GM12864 (cell line): Measurements from ENCODE around the gene NUDT8.
"Not testable (repeated sequence)": the region's sequence is repeated elsewhere in the genome, so short reads cannot be mapped to it uniquely, and the experiment has no call there.

Experiments
- DNase-seq: peaks from one replicate; pipeline ENCODE4 v3.0.0-alpha.2; 2011; ENCODE audit warnings: low read depth
- H3K4me3 ChIP-seq: 2 replicates; pipeline ENCODE4 v1.5.1; 2011; ENCODE audit warnings: mild to moderate bottlenecking, low read depth, low read length, control low read depth
- TF ChIP-seq, protein P1 (sequence below): IDR thresholded peaks from 2 replicates; pipeline ENCODE4 v1.5.1; 2011; ENCODE audit warnings: low read depth, mild to moderate bottlenecking, moderate library complexity, low read length, control low read depth, inconsistent platforms; ENCODE audit errors: missing control alignments

NUDT8 gene

DNA sequence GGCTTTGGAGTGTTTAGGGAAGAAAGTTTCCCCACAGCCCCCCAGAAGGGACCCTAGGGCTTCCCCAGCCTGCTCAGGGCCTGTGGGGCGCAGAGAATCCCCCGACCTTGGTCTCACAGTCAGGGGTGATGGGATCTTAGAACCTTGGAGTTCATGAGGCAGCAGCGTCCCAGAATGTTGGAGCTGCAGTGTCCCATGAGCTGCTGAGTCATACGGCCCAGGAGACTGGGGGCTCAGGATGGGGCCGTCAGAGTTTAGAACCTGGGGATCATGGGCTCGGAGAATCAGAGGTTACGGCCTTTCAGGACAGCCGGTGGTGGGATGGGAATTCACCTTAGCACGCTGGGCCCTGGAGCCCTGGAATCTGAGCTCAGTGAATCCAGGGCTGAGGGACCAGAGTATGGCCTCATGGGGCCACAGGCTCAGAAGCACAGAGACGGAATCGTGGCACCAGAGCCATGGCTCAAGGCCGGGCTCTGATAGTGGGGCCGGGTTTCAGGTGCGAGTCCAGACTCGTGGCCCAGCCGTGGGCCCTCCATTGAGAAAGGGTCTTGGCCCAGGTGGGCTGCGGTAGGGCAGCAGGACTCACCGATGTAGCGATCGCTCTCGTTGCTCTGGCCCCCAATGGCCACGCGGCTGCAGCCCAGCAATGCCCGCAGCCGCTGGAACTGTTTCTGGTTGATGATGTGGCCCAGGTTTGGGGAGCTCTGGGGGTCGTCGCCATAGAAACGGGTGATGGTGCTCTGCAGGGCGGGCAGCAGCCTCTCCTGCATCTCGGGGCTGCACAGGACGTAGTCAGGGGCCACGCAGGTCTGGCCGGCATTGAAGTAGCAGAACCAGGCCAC, 35.2 kb upstream of the NUDT8 start:
- TF ChIP-seq, protein P1, sequence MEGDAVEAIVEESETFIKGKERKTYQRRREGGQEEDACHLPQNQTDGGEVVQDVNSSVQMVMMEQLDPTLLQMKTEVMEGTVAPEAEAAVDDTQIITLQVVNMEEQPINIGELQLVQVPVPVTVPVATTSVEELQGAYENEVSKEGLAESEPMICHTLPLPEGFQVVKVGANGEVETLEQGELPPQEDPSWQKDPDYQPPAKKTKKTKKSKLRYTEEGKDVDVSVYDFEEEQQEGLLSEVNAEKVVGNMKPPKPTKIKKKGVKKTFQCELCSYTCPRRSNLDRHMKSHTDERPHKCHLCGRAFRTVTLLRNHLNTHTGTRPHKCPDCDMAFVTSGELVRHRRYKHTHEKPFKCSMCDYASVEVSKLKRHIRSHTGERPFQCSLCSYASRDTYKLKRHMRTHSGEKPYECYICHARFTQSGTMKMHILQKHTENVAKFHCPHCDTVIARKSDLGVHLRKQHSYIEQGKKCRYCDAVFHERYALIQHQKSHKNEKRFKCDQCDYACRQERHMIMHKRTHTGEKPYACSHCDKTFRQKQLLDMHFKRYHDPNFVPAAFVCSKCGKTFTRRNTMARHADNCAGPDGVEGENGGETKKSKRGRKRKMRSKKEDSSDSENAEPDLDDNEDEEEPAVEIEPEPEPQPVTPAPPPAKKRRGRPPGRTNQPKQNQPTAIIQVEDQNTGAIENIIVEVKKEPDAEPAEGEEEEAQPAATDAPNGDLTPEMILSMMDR = no peak
- no peak for DNase-seq
- no peak overlapping the region for H3K4me3 ChIP-seq

DNA sequence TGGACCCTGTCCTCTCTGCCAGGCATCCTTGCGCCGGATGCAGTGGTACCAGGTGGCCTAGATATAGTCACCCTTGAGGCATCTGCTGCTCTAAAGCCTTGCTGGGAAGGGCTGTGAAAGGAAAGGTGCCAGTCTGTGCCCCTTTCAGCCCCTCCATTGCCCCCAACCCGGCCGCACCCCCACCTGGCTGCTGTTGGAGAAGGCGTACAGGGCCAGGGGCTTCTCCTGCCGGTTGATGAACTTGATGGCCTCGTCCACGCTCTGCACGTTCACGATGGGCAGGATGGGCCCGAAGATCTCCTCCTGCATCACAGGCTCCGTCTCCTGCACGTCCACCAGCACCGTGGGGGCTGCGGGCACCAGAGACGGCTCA, 34.5 kb upstream of the NUDT8 start:
- H3K4me3 ChIP-seq = no peak overlapping the region
- DNase-seq = no peak
- TF ChIP-seq, protein P1 = no peak

DNA sequence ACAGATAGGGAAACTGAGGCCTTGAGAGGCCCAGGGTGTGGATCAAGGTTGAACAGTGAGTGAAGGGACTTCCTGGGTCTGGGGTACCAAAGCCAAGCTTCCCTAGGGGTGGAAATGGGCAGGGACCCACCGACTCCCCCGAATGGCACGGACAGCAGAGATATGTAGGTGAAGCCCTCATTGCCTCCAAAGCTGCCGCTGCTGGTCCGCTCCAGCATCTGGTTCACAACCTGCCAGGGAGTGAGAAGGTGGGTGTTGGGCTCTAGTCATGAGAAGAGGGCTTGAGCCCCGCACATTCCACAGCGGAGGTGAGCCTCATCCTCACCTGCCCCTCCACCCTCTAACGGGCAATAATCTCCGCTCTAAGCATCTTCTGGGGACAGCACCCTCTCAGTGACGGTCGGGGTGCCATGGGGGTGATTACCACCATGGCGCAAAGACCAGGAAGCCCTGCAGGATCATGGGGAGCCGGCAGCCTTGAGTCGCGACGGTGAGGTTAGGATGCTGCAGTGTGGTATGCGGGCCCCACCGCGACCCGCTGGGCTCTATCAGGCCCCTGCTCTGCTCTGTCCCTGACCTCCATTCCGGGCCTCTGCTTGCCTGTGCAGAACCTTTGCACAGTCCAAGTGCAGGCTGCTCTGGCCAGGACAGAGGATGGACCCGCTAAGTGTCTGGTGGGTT, 33.9 kb upstream of the NUDT8 start:
- TF ChIP-seq, protein P1 = no peak
- no peak overlapping the region for H3K4me3 ChIP-seq
- DNase-seq = no peak

DNA sequence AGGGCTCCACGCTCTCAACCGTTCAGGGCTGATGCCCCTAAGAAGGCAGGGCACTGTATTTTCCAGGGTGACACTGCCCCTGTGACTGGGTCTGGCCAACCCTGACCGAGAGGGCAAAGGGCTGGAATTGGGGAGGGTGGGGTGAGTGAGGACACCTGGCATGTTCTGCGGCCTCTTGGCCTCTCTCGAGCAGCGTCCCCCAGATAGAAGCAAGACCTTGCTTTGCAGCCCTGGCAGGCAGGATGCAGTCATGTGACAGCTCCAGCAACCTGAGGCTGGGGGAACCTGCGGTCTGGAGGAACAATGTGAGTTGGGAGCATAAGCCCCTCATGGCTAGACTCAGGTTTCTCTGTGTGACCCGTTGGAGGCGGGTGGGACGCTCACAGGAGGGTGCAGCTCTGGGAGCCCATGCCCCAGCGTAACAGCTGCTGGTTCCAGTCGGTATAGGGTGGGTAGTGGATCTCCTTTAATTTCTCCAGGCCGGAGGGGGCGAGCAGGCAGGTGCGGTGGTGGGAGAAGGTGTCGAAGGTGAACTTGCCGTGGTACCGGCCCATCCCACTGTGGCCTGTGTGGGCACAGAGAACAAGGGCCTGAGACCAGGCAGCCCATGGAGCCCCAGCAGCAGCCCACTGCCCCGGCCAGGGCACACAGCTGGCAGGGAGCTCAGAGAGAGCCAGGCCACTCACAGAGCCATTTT, 33.2 kb upstream of the NUDT8 start:
- H3K4me3 ChIP-seq = no peak overlapping the region
- TF ChIP-seq, protein P1 = no peak
- DNase-seq = no peak

DNA sequence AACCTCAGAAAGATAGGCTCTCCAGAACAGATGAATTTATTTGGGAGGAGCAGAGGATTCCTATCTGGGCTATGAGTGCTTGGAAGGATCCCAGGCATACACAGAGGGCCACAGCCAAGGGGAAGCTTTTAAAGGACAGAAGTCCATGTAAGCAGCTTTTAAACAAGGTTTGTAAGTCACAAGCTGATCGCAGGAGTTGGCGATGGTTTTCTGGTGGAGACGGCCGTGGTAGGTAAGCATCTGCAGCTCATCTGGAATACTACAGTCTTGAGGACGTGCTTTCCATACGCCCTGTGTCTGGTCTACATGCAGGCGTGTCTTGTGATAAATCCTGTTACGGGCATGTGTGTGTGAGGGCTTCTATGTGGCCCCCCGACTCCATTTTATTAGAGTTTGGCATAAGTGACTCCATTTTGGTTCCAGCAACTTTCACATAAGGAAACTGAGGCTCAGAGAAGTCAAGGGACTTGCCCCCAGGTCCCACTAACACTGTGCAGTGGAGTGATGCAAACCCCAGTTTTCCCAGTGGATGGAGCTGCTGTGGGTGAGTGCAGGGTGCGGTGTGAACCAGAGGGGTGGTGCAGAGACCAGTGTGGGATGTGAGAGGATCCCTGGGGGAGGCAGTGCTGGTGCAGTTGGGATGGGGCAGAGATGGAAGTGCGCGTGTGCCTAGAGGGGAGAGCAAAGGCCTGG, 32.6 kb upstream of the NUDT8 start:
- TF ChIP-seq, protein P1 = no peak
- DNase-seq = no peak
- H3K4me3 ChIP-seq = no peak overlapping the region

DNA sequence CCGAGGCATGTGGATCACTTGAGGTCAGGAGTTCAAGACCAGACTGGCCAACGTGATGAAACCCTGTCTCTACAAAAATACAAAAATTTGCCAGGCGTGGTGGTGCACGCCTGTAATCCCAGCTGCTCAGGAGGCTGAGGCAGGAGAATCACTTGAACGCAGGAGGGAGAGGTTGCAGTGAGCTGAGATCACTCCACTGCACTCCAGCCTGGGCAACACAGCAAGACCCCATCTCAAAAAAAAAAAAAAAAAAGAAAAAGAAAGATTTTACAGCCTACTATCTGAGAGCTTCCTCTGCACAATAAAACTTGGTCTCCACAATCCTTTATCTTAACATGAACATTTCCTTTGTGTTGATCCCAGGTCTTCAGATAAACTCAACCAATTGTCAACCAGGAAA, 31.0 kb upstream of the NUDT8 start:
- not testable (repeated sequence) for DNase-seq, H3K4me3 ChIP-seq

DNA sequence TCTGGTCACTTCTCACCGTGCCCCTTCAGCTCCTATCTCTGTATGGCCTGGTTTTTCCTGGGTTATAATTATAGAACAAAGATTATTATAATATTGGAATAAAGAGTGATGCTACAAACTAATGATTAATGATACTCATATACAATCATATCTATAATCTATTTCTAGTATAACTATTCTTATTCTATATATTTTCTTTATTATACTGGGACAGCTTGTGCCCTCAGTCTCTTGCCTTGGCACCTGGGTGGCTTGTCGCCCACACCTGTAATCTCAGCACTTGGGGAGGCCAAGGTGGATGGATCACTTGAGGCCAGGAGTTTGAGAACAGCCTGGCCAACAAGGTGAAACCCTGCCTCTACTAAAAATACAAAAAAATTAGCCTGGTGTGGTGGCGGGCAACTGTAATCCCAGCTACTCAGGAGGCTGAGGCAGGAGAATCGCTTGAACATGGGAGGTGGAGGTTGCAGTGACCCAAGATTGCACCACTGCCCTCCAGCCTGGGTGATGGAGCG, 30.0 kb upstream of the NUDT8 start:
- not testable (repeated sequence) for H3K4me3 ChIP-seq, DNase-seq
